Measurements from ENCODE around the gene MTIF2.

- no peak for TF ChIP-seq POLR2A (IDR thresholded peaks at IDR 0.05; ENCODE audit: low read length)
- TF ChIP-seq GATA1 (IDR thresholded peaks at IDR 0.05; ENCODE audit: low read depth, low read length): no peak
These were observed 32.2 kb upstream of the MTIF2 start for GRCh38 chr2:55301277-55301676.

Measured in erythroblast (primary cell).